Lower leg skin (tissue), 3 donors: Measurements from ENCODE around the gene COPZ1.
"Not testable (repeated sequence)": the region's sequence is repeated elsewhere in the genome, so short reads cannot be mapped to it uniquely, and the experiment has no call there.

ENCODE experiments used
- CTCF ChIP-seq, 3 donors: fragments of 450-650 bp; IDR thresholded peaks; one replicate each; pipeline ENCODE4 v1.5.1; 2016; ENCODE audit warnings: antibody characterized with exemption in 3 of 3, mild to moderate bottlenecking in 3 of 3, moderate library complexity in 2 of 3
- POLR2A ChIP-seq, 2 donors: fragments of 450-650 bp; IDR thresholded peaks; one replicate each; pipeline ENCODE4 v1.6.1; 2016 to 2017; ENCODE audit warnings: antibody characterized with exemption in 2 of 2, mild to moderate bottlenecking in 1 of 2, moderate library complexity in 1 of 2

GRCh38 chr12:54281261-54281638 lies 43.7 kb upstream of the COPZ1 start:
- TF ChIP-seq CTCF, POLR2A (IDR thresholded peaks at IDR 0.05): not testable (repeated sequence)
